Large intestine (tissue), 3 donors: Measurements from ENCODE around the gene STRN. TPM values are rescaled to one million over a fixed set of nuclear protein-coding genes. Genes with fewer than 3 reads are reported as not detected.
"Not testable (repeated sequence)": the region's sequence is repeated elsewhere in the genome, so short reads cannot be mapped to it uniquely, and the experiment has no call there.

Experiments
- DNase-seq, 2 donors: peaks; one replicate each; pipeline versions ENCODE4 v3.0.0 to v3.0.0-alpha.2; 2013
- H3K27ac ChIP-seq: one replicate; pipeline ENCODE4 v1.5.1; 2013; ENCODE audit warnings: low read length
- H3K27me3 ChIP-seq: 2 replicates; pipeline ENCODE4 v1.6.1; 2013; ENCODE audit warnings: low read length; ENCODE audit not compliant: control insufficient read depth, insufficient read depth
- H3K36me3 ChIP-seq: 2 replicates; pipeline ENCODE4 v1.6.1; 2013; ENCODE audit warnings: low read length; ENCODE audit not compliant: control insufficient read depth, insufficient read depth
- H3K4me1 ChIP-seq: one replicate; pipeline ENCODE4 v1.6.1; 2013; ENCODE audit warnings: low read length; ENCODE audit not compliant: control insufficient read depth, insufficient read depth
- H3K4me3 ChIP-seq: one replicate; pipeline ENCODE4 v1.5.1; 2013; ENCODE audit warnings: low read length
- H3K9me3 ChIP-seq: one replicate; pipeline ENCODE4 v1.6.1; 2013; ENCODE audit warnings: mild to moderate bottlenecking, low read depth, low read length, moderate library complexity; ENCODE audit not compliant: control insufficient read depth
- WGBS: methylation state at CpG from one replicate; pipeline ENCODE4 v1.1.5; 2013; ENCODE audit warnings: low lambda C conversion rate; ENCODE audit not compliant: insufficient coverage; 5-methylcytosine and 5-hydroxymethylcytosine counted together
- polyA plus RNA-seq: library from polyadenylated mRNA; unstranded; fragments of 120-200 nt; gene quantifications from one replicate; pipeline ENCODE4 v1.2.1, GENCODE V29; 2013

The STRN gene
- polyA plus RNA-seq, 1 donor = 15.6 TPM

- no peak overlapping the region for H3K4me3 ChIP-seq
- 33% methylated on average over 1 of the region's 4 CpGs for WGBS
- peak in 1 of 2 donors; percentile 40 for DNase-seq
- H3K4me1 ChIP-seq = no peaks in the 10 kb centered on the region
- H3K9me3 ChIP-seq = no peaks in the 10 kb centered on the region
- H3K36me3 ChIP-seq = no peaks in the 10 kb centered on the region
- no peak overlapping the region for H3K27ac ChIP-seq
- H3K27me3 ChIP-seq = no peaks in the 10 kb centered on the region
These were observed 126.2 kb downstream of the STRN start for GRCh38 chr2:36839976-36840617.

- Histone ChIP-seq H3K27me3 (no peaks in the 10 kb centered on the region), H3K4me3 (no peak overlapping the region), H3K27ac (no peak overlapping the region), H3K36me3 (no peaks in the 10 kb centered on the region), H3K4me1 (no peaks in the 10 kb centered on the region), H3K9me3 (no peaks in the 10 kb centered on the region)
- DNase-seq = no peak
- 40% methylated on average over 5 of the region's 5 CpGs for WGBS
These were observed 131.4 kb downstream of the STRN start for GRCh38 chr2:36834731-36835524.

GRCh38 chr2:36834203-36834602, 132.1 kb downstream of the STRN start:
- Histone ChIP-seq H3K36me3 (no peaks in the 10 kb centered on the region), H3K4me3 (no peak overlapping the region), H3K4me1 (no peaks in the 10 kb centered on the region), H3K9me3 (no peaks in the 10 kb centered on the region), H3K27ac (no peak overlapping the region), H3K27me3 (no peaks in the 10 kb centered on the region)
- DNase-seq = no peak
- WGBS = no CpG with 5 or more reads among the region's 2 CpGs

GRCh38 chr2:36831185-36831584, 135.2 kb downstream of the STRN start:
- Histone ChIP-seq H3K9me3 (no peaks in the 10 kb centered on the region), H3K4me1 (no peaks in the 10 kb centered on the region), H3K27me3 (peaks cover 3% of the 10 kb centered on the region), H3K27ac (no peak overlapping the region), H3K4me3 (no peak overlapping the region), H3K36me3 (no peaks in the 10 kb centered on the region)
- 50% methylated on average over 1 of the region's 1 CpG for WGBS
- no peak for DNase-seq

- H3K27ac ChIP-seq, H3K4me1 ChIP-seq, H3K27me3 ChIP-seq, H3K4me3 ChIP-seq, H3K9me3 ChIP-seq, H3K36me3 ChIP-seq, DNase-seq: not testable (repeated sequence)
- WGBS = no CpG with 5 or more reads among the region's 2 CpGs
These were observed 141.7 kb downstream of the STRN start for GRCh38 chr2:36824683-36825082.

GRCh38 chr2:36824273-36824672, 142.1 kb downstream of the STRN start:
- H3K9me3 ChIP-seq = no peaks in the 10 kb centered on the region
- peaks cover 3% of the 10 kb centered on the region for H3K27me3 ChIP-seq
- DNase-seq = no peak
- WGBS = no CpG with 5 or more reads among the region's 7 CpGs
- peaks cover 10% of the 10 kb centered on the region for H3K4me1 ChIP-seq
- H3K4me3 ChIP-seq = no peak overlapping the region
- H3K36me3 ChIP-seq = no peaks in the 10 kb centered on the region
- no peak overlapping the region for H3K27ac ChIP-seq

GRCh38 chr2:36823862-36824261, 142.5 kb downstream of the STRN start:
- Histone ChIP-seq H3K4me1 (peaks cover 10% of the 10 kb centered on the region), H3K27ac (no peak overlapping the region), H3K9me3 (no peaks in the 10 kb centered on the region), H3K4me3 (no peak overlapping the region), H3K27me3 (peaks cover 3% of the 10 kb centered on the region), H3K36me3 (no peaks in the 10 kb centered on the region)
- no peak for DNase-seq
- WGBS = no CpG with 5 or more reads among the region's 10 CpGs

- H3K9me3 ChIP-seq = no peaks in the 10 kb centered on the region
- H3K27ac ChIP-seq = no peak overlapping the region
- no peaks in the 10 kb centered on the region for H3K27me3 ChIP-seq
- no CpG with 5 or more reads among the region's 7 CpGs for WGBS
- no peaks in the 10 kb centered on the region for H3K36me3 ChIP-seq
- H3K4me3 ChIP-seq = no peak overlapping the region
- H3K4me1 ChIP-seq = peaks cover 10% of the 10 kb centered on the region
- DNase-seq = peak; percentile 4 to 54
These were observed 145.3 kb downstream of the STRN start for GRCh38 chr2:36820942-36821605.

- DNase-seq = peak; percentile 7 to 64
- no peak overlapping the region for H3K27ac ChIP-seq
- no CpG with 5 or more reads among the region's 4 CpGs for WGBS
- H3K27me3 ChIP-seq = no peaks in the 10 kb centered on the region
- H3K4me3 ChIP-seq = no peak overlapping the region
- no peaks in the 10 kb centered on the region for H3K9me3 ChIP-seq
- no peaks in the 10 kb centered on the region for H3K36me3 ChIP-seq
- H3K4me1 ChIP-seq = peaks cover 10% of the 10 kb centered on the region
These were observed 147.1 kb downstream of the STRN start for GRCh38 chr2:36819095-36819711.

GRCh38 chr2:36818542-36818941, 147.8 kb downstream of the STRN start:
- no peaks in the 10 kb centered on the region for H3K9me3 ChIP-seq
- no CpG with 5 or more reads among the region's 2 CpGs for WGBS
- H3K27me3 ChIP-seq = no peaks in the 10 kb centered on the region
- peaks cover 10% of the 10 kb centered on the region for H3K4me1 ChIP-seq
- H3K4me3 ChIP-seq = no peak overlapping the region
- H3K36me3 ChIP-seq = no peaks in the 10 kb centered on the region
- no peak overlapping the region for H3K27ac ChIP-seq
- no peak for DNase-seq
